Gastrocnemius medialis (tissue), 4 donors: ENCODE measurements around the gene IFNK.

Source experiments
- CTCF ChIP-seq, 5 experiments: fragments of 450-650 bp in 3 of 5; fragments of 200-600 bp in 2 of 5; sonication (generic) in 2 of 5; IDR thresholded peaks in 4 of 5; conservative IDR thresholded peaks in 1 of 5; 1 replicate in 4 of 5; 2 replicates in 1 of 5; pipeline ENCODE4 v1.5.1; 2016 to 2019; ENCODE audit warnings: antibody characterized with exemption in 5 of 5, mild to moderate bottlenecking in 3 of 5, moderate library complexity in 3 of 5
- POLR2A ChIP-seq, 2 donors: fragments of 450-650 bp; IDR thresholded peaks; one replicate each; pipeline ENCODE4 v1.6.1; 2017; ENCODE audit warnings: antibody characterized with exemption in 2 of 2, mild to moderate bottlenecking in 2 of 2, moderate library complexity in 2 of 2

- TF ChIP-seq CTCF (IDR thresholded peaks at IDR 0.05 in 4 of 5, conservative IDR thresholded peaks at IDR 0.05 in 1 of 5): no peak
- TF ChIP-seq POLR2A (IDR thresholded peaks at IDR 0.05): no peak
Observed at GRCh38 chr9:27539479-27540441, 15.7 kb downstream of the IFNK start.
